MM.1S (cell line): Measurements from ENCODE around the gene FOXN3.

Experiments used
- DNase-seq: peaks from one replicate; pipeline ENCODE4 v3.0.0-alpha.2; 2015
- H2AFZ ChIP-seq: fragments of 300-600 bp; sonication (generic); 2 replicates; pipeline ENCODE4 v1.6.0; 2016; ENCODE audit warnings: antibody characterized with exemption, low read length
- H3F3A ChIP-seq: fragments of 300-600 bp; sonication (generic); 2 replicates; pipeline ENCODE4 v1.6.1; 2016; ENCODE audit warnings: mild to moderate bottlenecking, antibody characterized with exemption, low read length, moderate library complexity, mixed read lengths; ENCODE audit not compliant: insufficient read depth
- H3K27ac ChIP-seq: fragments of 300-600 bp; sonication (generic); 2 replicates; pipeline ENCODE4 v1.5.1; 2016; ENCODE audit warnings: mild to moderate bottlenecking, low read length
- H3K27me3 ChIP-seq: fragments of 300-600 bp; sonication (generic); replicated peaks from 2 replicates; pipeline ENCODE4 v1.6.0; 2016; ENCODE audit warnings: low read length; ENCODE audit not compliant: insufficient read depth
- H3K36me3 ChIP-seq: fragments of 300-600 bp; sonication (generic); replicated peaks from 2 replicates; pipeline ENCODE4 v1.6.1; 2016; ENCODE audit warnings: mild to moderate bottlenecking, low read length, mixed read lengths; ENCODE audit not compliant: insufficient read depth
- H3K4me1 ChIP-seq: fragments of 300-600 bp; sonication (generic); 2 replicates; pipeline ENCODE4 v1.6.1; 2016; ENCODE audit warnings: low read length, mixed read lengths
- H3K4me2 ChIP-seq: fragments of 300-600 bp; sonication (generic); 2 replicates; pipeline ENCODE4 v1.6.0; 2016; ENCODE audit warnings: low read depth, low read length
- H3K4me3 ChIP-seq: fragments of 300-600 bp; sonication (generic); 2 replicates; pipeline ENCODE4 v1.5.1; 2016; ENCODE audit warnings: low read length, mixed read lengths
- H3K79me2 ChIP-seq: fragments of 300-600 bp; sonication (generic); 2 replicates; pipeline ENCODE4 v1.6.1; 2016; ENCODE audit warnings: mixed run types, low read length, mixed read lengths
- H3K9ac ChIP-seq: fragments of 300-600 bp; sonication (generic); 2 replicates; pipeline ENCODE4 v1.6.1; 2016; ENCODE audit warnings: low read length, mixed read lengths
- H3K9me2 ChIP-seq: fragments of 300-600 bp; sonication (generic); replicated peaks from 2 replicates; pipeline ENCODE4 v1.6.1; 2016; ENCODE audit warnings: mild to moderate bottlenecking, low read length, mixed read lengths; ENCODE audit not compliant: insufficient read depth
- H3K9me3 ChIP-seq: fragments of 300-600 bp; sonication (generic); replicated peaks from 2 replicates; pipeline ENCODE4 v1.6.1; 2016; ENCODE audit warnings: mild to moderate bottlenecking, low read length, mixed read lengths; ENCODE audit not compliant: insufficient read depth
- H4K20me1 ChIP-seq: fragments of 300-600 bp; sonication (generic); 2 replicates; pipeline ENCODE4 v1.6.1; 2016; ENCODE audit warnings: mild to moderate bottlenecking, low read length, moderate library complexity, mixed read lengths; ENCODE audit not compliant: insufficient read depth
- EZH2 ChIP-seq: fragments of 300-600 bp; sonication (generic); optimal IDR thresholded peaks from 2 replicates; pipeline ENCODE3; 2017; ENCODE audit warnings: low read depth, mild to moderate bottlenecking, antibody characterized with exemption, low read length, mixed read lengths
- EZH2phosphoT487 ChIP-seq: fragments of 300-600 bp; sonication (generic); IDR thresholded peaks from 2 replicates; pipeline ENCODE4 v1.6.1; 2018; ENCODE audit warnings: antibody characterized with exemption, low read length
- TF ChIP-seq, protein P1 (sequence below): fragments of 300-600 bp; sonication (generic); IDR thresholded peaks from 2 replicates; pipeline ENCODE4 v1.5.1; 2016; ENCODE audit warnings: antibody characterized with exemption, low read length, mixed read lengths

The FOXN3 gene

DNA sequence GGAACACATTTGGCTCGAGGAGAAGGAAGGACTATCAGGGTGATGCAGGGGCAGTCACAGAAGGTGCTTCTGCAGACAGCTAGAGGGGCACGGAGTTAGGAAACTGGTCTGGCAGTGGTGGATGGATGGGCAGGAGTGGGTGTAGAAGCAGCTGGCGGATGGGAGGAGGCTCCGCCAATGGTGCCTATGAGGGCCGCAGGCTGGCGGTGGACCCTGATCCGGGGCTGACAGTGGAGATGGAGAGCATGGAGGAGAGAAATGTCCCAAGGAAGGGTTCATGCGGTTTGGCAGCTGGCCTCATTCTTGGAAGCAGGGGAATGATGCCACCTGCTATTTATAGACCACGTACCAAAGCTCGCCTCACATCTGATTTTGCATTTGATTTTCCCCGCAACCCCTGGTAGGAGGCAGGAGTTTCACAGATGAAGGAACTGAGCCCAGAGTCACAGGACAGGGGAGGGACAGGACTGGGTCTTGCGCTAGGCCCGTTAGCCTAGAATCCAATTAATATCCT, 237.1 kb downstream of the FOXN3 start:
- Histone ChIP-seq H3K36me3 (no peaks in the 10 kb centered on the region), H3K27me3 (no peaks in the 10 kb centered on the region), H3K9me2 (no peaks in the 10 kb centered on the region), H3K4me3 (no peak overlapping the region), H3K27ac (no peak overlapping the region), H3K9ac (no peak overlapping the region), H4K20me1 (no peaks in the 10 kb centered on the region), H2AFZ (no peak overlapping the region), H3F3A (no peaks in the 10 kb centered on the region), H3K4me2 (no peak overlapping the region), H3K9me3 (no peaks in the 10 kb centered on the region), H3K4me1 (0 out of 2 replicates have a peak, but pooled peaks cover 4% of the 10 kb centered on the region), H3K79me2 (no peaks in the 10 kb centered on the region)
- TF ChIP-seq EZH2phosphoT487 = no peak
- no peak for TF ChIP-seq EZH2
- TF ChIP-seq, protein P1, sequence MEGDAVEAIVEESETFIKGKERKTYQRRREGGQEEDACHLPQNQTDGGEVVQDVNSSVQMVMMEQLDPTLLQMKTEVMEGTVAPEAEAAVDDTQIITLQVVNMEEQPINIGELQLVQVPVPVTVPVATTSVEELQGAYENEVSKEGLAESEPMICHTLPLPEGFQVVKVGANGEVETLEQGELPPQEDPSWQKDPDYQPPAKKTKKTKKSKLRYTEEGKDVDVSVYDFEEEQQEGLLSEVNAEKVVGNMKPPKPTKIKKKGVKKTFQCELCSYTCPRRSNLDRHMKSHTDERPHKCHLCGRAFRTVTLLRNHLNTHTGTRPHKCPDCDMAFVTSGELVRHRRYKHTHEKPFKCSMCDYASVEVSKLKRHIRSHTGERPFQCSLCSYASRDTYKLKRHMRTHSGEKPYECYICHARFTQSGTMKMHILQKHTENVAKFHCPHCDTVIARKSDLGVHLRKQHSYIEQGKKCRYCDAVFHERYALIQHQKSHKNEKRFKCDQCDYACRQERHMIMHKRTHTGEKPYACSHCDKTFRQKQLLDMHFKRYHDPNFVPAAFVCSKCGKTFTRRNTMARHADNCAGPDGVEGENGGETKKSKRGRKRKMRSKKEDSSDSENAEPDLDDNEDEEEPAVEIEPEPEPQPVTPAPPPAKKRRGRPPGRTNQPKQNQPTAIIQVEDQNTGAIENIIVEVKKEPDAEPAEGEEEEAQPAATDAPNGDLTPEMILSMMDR = no peak
- no peak for DNase-seq

DNA sequence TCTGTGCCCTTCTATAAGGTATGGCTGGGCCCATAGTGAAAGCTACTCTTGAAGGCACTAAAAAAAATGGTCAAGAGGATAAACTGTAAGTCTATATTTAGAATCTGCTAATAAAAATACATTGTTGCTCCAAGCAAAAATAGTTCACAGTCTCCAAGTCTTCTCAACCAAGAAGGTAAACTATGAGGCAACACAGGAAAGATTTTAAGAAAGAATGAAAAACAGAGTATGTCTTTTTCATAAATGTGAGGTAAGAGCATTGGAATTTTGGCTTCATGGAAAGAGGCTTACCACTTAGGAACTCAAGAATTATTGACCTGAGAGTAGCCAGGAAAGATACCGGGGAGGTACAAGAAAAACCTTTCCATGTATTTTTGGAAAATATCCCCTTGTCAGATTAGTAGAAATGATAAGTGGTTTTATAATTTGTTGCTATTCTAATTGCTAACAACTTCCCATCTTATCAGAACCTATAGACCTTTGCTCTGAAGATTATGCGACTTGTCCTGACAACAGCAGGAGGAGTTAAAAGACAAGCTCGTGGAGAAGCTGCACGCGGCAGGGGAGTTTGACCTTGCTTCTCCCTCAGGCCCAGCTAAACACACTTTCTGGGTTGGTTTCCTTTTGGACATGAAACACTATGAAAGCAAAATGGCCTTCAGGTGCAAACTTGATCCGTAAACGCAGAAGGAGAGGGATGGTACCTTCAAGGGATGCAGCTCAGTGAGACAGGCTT, 238.1 kb downstream of the FOXN3 start:
- Histone ChIP-seq H3K4me3 (no peak overlapping the region), H4K20me1 (no peaks in the 10 kb centered on the region), H3K4me1 (0 out of 2 replicates have a peak, but pooled peaks cover 4% of the 10 kb centered on the region), H3K27me3 (no peaks in the 10 kb centered on the region), H3K4me2 (no peak overlapping the region), H2AFZ (no peak overlapping the region), H3K9me3 (no peaks in the 10 kb centered on the region), H3K9ac (no peak overlapping the region), H3K79me2 (no peaks in the 10 kb centered on the region), H3K9me2 (no peaks in the 10 kb centered on the region), H3F3A (no peaks in the 10 kb centered on the region), H3K36me3 (no peaks in the 10 kb centered on the region), H3K27ac (no peak overlapping the region)
- no peak for DNase-seq
- TF ChIP-seq, protein P1 = no peak
- TF ChIP-seq EZH2 (no peak), EZH2phosphoT487 (no peak)

DNA sequence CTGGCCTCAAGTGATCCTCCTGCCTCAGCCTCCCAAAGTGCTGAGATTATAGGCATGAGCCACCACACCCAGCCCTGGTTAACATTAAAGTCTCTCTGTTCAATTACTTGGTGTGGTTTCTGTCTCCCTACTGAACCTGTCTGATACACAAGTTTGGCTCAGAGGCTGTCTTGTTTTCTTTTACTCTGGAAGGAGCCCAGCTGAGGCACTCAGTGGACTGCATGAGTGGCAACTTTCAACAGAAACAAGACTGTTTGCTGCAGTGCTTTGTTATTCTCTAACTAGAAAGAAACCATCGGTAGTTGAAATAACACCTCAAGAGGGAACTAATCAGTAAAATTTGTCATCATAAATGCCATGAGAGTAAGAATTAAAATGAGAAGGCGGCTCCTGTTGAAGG, 238.7 kb downstream of the FOXN3 start:
- H3K4me2 ChIP-seq = no peak overlapping the region
- no peaks in the 10 kb centered on the region for H3K36me3 ChIP-seq

More for the DNA sequence above, 238.7 kb downstream of the FOXN3 start:
- H3F3A ChIP-seq = no peaks in the 10 kb centered on the region
- no peaks in the 10 kb centered on the region for H3K79me2 ChIP-seq
- H2AFZ ChIP-seq = no peak overlapping the region
- no peaks in the 10 kb centered on the region for H3K9me2 ChIP-seq
- H3K27ac ChIP-seq = no peak overlapping the region
- H3K9me3 ChIP-seq = no peaks in the 10 kb centered on the region
- H3K4me3 ChIP-seq = no peak overlapping the region
- TF ChIP-seq, protein P1 = no peak
- TF ChIP-seq EZH2 = no peak
- no peaks in the 10 kb centered on the region for H4K20me1 ChIP-seq
- DNase-seq = no peak
- H3K9ac ChIP-seq = no peak overlapping the region
- no peaks in the 10 kb centered on the region for H3K27me3 ChIP-seq
- H3K4me1 ChIP-seq = 0 out of 2 replicates have a peak, but pooled peaks cover 4% of the 10 kb centered on the region
